Mesendoderm (in vitro differentiated cells): ENCODE results near the gene SHC3.
A peak's percentile ranks its signal among the peaks of the same experiment; 100 is the strongest.

Experiments used
- DNase-seq: peaks from one replicate; pipeline ENCODE4 v3.0.0; 2013
- H2AK5ac ChIP-seq: 2 replicates; pipeline ENCODE4 v1.6.1; 2013; ENCODE audit warnings: low read length, inconsistent platforms
- H2BK120ac ChIP-seq: 2 replicates; pipeline ENCODE4 v1.6.1; 2013; ENCODE audit warnings: low read depth, mild to moderate bottlenecking, low read length, moderate library complexity, mixed read lengths
- H2BK15ac ChIP-seq: replicated peaks from 2 replicates; pipeline ENCODE4 v1.6.1; 2013; ENCODE audit warnings: low read depth, mild to moderate bottlenecking, moderate library complexity
- H2BK5ac ChIP-seq: 2 replicates; pipeline ENCODE4 v1.6.1; 2013; ENCODE audit warnings: low read length, inconsistent platforms
- H3K18ac ChIP-seq: 2 replicates; pipeline ENCODE4 v1.6.1; 2013; ENCODE audit warnings: mild to moderate bottlenecking, low read length, mixed read lengths
- H3K23ac ChIP-seq: one replicate; pipeline ENCODE4 v1.6.1; 2013; ENCODE audit warnings: low read length
- H3K27ac ChIP-seq: 2 replicates; pipeline ENCODE4 v1.5.1; 2013; ENCODE audit warnings: low read depth, mild to moderate bottlenecking, inconsistent platforms, low read length, moderate library complexity
- H3K27me3 ChIP-seq: 2 replicates; pipeline ENCODE4 v1.6.1; 2013; ENCODE audit warnings: low read length, control low read depth, mild to moderate bottlenecking, inconsistent platforms; ENCODE audit not compliant: insufficient read depth, poor library complexity
- H3K36me3 ChIP-seq: 2 replicates; pipeline ENCODE4 v1.6.1; 2013; ENCODE audit warnings: low read length, inconsistent platforms; ENCODE audit not compliant: control insufficient read depth, insufficient read depth
- H3K4ac ChIP-seq: one replicate; pipeline ENCODE4 v1.6.1; 2013; ENCODE audit warnings: low read depth, mild to moderate bottlenecking, low read length, moderate library complexity
- H3K4me1 ChIP-seq: 2 replicates; pipeline ENCODE4 v1.6.1; 2013; ENCODE audit warnings: low read depth, low read length, inconsistent platforms; ENCODE audit not compliant: control insufficient read depth
- H3K4me2 ChIP-seq: 2 replicates; pipeline ENCODE4 v1.6.1; 2013; ENCODE audit warnings: low read length
- H3K4me3 ChIP-seq: 2 replicates; pipeline ENCODE4 v1.5.1; 2013; ENCODE audit warnings: mild to moderate bottlenecking, low read length
- H3K56ac ChIP-seq: one replicate; pipeline ENCODE4 v1.6.1; 2013; ENCODE audit warnings: low read length
- H3K79me1 ChIP-seq: 2 replicates; pipeline ENCODE4 v1.6.1; 2013; ENCODE audit warnings: low read length, inconsistent platforms
- H3K79me2 ChIP-seq: 2 replicates; pipeline ENCODE4 v1.6.1; 2013; ENCODE audit warnings: mild to moderate bottlenecking, low read length; ENCODE audit not compliant: control insufficient read depth, insufficient read depth
- H3K9ac ChIP-seq: 2 replicates; pipeline ENCODE4 v1.6.1; 2013; ENCODE audit warnings: low read length, inconsistent platforms
- H4K5ac ChIP-seq: one replicate; pipeline ENCODE4 v1.6.1; 2013; ENCODE audit warnings: low read length
- H4K8ac ChIP-seq: one replicate; pipeline ENCODE4 v1.6.1; 2013; ENCODE audit warnings: low read depth, mild to moderate bottlenecking, control low read depth, low read length, moderate library complexity
- WGBS: extraction: QIAGEN DNeasy Blood & Tissue Kit; methylation state at CpG from one replicate; pipeline ENCODE4 v1.1.7; 2013; ENCODE audit warnings: low lambda C conversion rate, missing lambda C conversion rate; ENCODE audit not compliant: insufficient coverage; ENCODE audit errors: extremely low coverage; 5-methylcytosine and 5-hydroxymethylcytosine counted together

Gene SHC3

GRCh38 chr9:89178830-89179539 is 367 bp upstream of the SHC3 start:
- Histone ChIP-seq H3K18ac (no peak overlapping the region), H3K4ac (no peak overlapping the region), H3K23ac (no peak overlapping the region), H3K4me1 (peaks cover 4% of the 10 kb centered on the region), H3K4me3 (no peak overlapping the region), H2BK15ac (no peak overlapping the region), H3K4me2 (peak overlapping the region; percentile 77), H3K36me3 (no peaks in the 10 kb centered on the region), H3K56ac (peak overlapping the region; percentile 59), H2BK5ac (no peak overlapping the region), H4K8ac (no peak overlapping the region), H2AK5ac (no peak overlapping the region), H2BK120ac (no peak overlapping the region), H3K79me1 (peaks cover 2% of the 10 kb centered on the region), H3K79me2 (peaks cover 2% of the 10 kb centered on the region), H3K27me3 (no peaks in the 10 kb centered on the region), H3K27ac (no peak overlapping the region), H3K9ac (peak overlapping the region; percentile 36), H4K5ac (peak overlapping the region; percentile 29)
- WGBS = no CpG with 5 or more reads among the region's 11 CpGs
- no peak for DNase-seq

GRCh38 chr9:89177012-89177943 is 1.3 kb downstream of the SHC3 start:
- H2AK5ac ChIP-seq = no peak overlapping the region
- no peak overlapping the region for H4K5ac ChIP-seq
- peak overlapping the region; percentile 23 for H3K18ac ChIP-seq
- H3K23ac ChIP-seq = no peak overlapping the region
- no peak overlapping the region for H4K8ac ChIP-seq
- H3K27ac ChIP-seq = no peak overlapping the region
- peaks cover 2% of the 10 kb centered on the region for H3K79me2 ChIP-seq
- no CpG with 5 or more reads among the region's 38 CpGs for WGBS
- H3K9ac ChIP-seq = peak overlapping the region; percentile 36
- H3K4me3 ChIP-seq = peak overlapping the region; percentile 18
- H2BK5ac ChIP-seq = no peak overlapping the region
- H3K79me1 ChIP-seq = peaks cover 2% of the 10 kb centered on the region
- H3K4me2 ChIP-seq = peak overlapping the region; percentile 77
- no peak overlapping the region for H2BK15ac ChIP-seq
- H3K36me3 ChIP-seq = no peaks in the 10 kb centered on the region
- no peak overlapping the region for H2BK120ac ChIP-seq
- peak overlapping the region; percentile 59 for H3K56ac ChIP-seq
- no peaks in the 10 kb centered on the region for H3K27me3 ChIP-seq
- peak; percentile 54 for DNase-seq
- no peak overlapping the region for H3K4ac ChIP-seq
- peaks cover 4% of the 10 kb centered on the region for H3K4me1 ChIP-seq

GRCh38 chr9:89175828-89176261 is 2.8 kb downstream of the SHC3 start:
- H3K4me1 ChIP-seq = peaks cover 4% of the 10 kb centered on the region
- no peak overlapping the region for H4K8ac ChIP-seq
- H3K27me3 ChIP-seq = no peaks in the 10 kb centered on the region
- H2BK120ac ChIP-seq = no peak overlapping the region
- H3K56ac ChIP-seq = no peak overlapping the region
- peaks cover 2% of the 10 kb centered on the region for H3K79me1 ChIP-seq
- H3K4me2 ChIP-seq = no peak overlapping the region
- no peak overlapping the region for H4K5ac ChIP-seq
- no peak overlapping the region for H3K9ac ChIP-seq
- whole genome bisulfite sequencing = no CpG with 5 or more reads among the region's 5 CpGs
- peaks cover 2% of the 10 kb centered on the region for H3K79me2 ChIP-seq
- H3K36me3 ChIP-seq = no peaks in the 10 kb centered on the region
- no peak for DNase-seq
- no peak overlapping the region for H2BK5ac ChIP-seq
- H3K23ac ChIP-seq = no peak overlapping the region
- H2AK5ac ChIP-seq = no peak overlapping the region
- no peak overlapping the region for H3K4ac ChIP-seq
- H3K4me3 ChIP-seq = no peak overlapping the region
- no peak overlapping the region for H3K18ac ChIP-seq
- no peak overlapping the region for H3K27ac ChIP-seq
- no peak overlapping the region for H2BK15ac ChIP-seq

- Histone ChIP-seq H3K18ac (no peak overlapping the region), H3K23ac (no peak overlapping the region), H2AK5ac (no peak overlapping the region), H3K56ac (no peak overlapping the region), H2BK5ac (no peak overlapping the region), H2BK120ac (no peak overlapping the region), H4K8ac (no peak overlapping the region), H3K9ac (no peak overlapping the region), H3K4me1 (no peaks in the 10 kb centered on the region), H3K4me3 (no peak overlapping the region), H3K27ac (no peak overlapping the region), H3K79me1 (peaks cover 2% of the 10 kb centered on the region), H3K27me3 (no peaks in the 10 kb centered on the region), H4K5ac (no peak overlapping the region), H3K4me2 (no peak overlapping the region), H3K36me3 (no peaks in the 10 kb centered on the region), H2BK15ac (no peak overlapping the region), H3K79me2 (peaks cover 2% of the 10 kb centered on the region), H3K4ac (no peak overlapping the region)
- DNase-seq = no peak
- WGBS = no CpG with 5 or more reads among the region's 6 CpGs
Measured at GRCh38 chr9:89174291-89174690, 4.3 kb downstream of the SHC3 start.

GRCh38 chr9:89173072-89173471 is 5.5 kb downstream of the SHC3 start:
- no peak overlapping the region for H2BK15ac ChIP-seq
- H3K18ac ChIP-seq = no peak overlapping the region
- no peaks in the 10 kb centered on the region for H3K36me3 ChIP-seq
- no peak overlapping the region for H4K8ac ChIP-seq
- H3K4me1 ChIP-seq = no peaks in the 10 kb centered on the region
- WGBS = no CpG with 5 or more reads among the region's 5 CpGs
- no peak overlapping the region for H3K4me3 ChIP-seq
- no peak overlapping the region for H3K4me2 ChIP-seq
- no peak overlapping the region for H2BK120ac ChIP-seq
- DNase-seq = no peak
- peaks cover 2% of the 10 kb centered on the region for H3K79me2 ChIP-seq
- H3K27me3 ChIP-seq = no peaks in the 10 kb centered on the region
- H3K56ac ChIP-seq = no peak overlapping the region
- no peak overlapping the region for H3K27ac ChIP-seq
- no peak overlapping the region for H3K23ac ChIP-seq
- H3K9ac ChIP-seq = no peak overlapping the region
- no peak overlapping the region for H3K4ac ChIP-seq
- H4K5ac ChIP-seq = no peak overlapping the region
- peaks cover 2% of the 10 kb centered on the region for H3K79me1 ChIP-seq
- no peak overlapping the region for H2AK5ac ChIP-seq
- no peak overlapping the region for H2BK5ac ChIP-seq
